ENCODE data around the gene NFATC2.
"Not testable (repeated sequence)": the region's sequence is repeated elsewhere in the genome, so short reads cannot be mapped to it uniquely, and the experiment has no call there.

The NFATC2 gene

DNA sequence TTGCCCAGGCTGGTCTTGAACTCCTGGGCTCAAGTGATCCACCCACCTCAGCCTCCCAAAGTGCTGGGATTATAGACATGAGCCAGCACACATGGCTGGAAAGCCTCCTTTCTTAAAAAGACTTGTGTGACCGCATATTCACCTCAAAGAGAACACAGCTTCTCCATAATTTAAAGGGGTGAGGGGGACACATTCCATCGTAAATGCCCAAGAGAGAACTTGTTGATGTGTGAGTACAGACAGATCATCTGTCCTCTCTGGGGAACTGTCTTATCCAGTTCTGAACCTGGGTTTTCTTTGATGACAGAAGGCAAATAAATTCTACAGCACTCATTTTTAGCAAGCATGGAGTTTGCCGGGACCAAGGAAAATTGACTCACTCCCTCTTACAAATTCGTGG is 47.2 kb downstream of the NFATC2 start:
- DNase-seq (ENCODE audit: low read depth in 2 of 2) = no peak

DNA sequence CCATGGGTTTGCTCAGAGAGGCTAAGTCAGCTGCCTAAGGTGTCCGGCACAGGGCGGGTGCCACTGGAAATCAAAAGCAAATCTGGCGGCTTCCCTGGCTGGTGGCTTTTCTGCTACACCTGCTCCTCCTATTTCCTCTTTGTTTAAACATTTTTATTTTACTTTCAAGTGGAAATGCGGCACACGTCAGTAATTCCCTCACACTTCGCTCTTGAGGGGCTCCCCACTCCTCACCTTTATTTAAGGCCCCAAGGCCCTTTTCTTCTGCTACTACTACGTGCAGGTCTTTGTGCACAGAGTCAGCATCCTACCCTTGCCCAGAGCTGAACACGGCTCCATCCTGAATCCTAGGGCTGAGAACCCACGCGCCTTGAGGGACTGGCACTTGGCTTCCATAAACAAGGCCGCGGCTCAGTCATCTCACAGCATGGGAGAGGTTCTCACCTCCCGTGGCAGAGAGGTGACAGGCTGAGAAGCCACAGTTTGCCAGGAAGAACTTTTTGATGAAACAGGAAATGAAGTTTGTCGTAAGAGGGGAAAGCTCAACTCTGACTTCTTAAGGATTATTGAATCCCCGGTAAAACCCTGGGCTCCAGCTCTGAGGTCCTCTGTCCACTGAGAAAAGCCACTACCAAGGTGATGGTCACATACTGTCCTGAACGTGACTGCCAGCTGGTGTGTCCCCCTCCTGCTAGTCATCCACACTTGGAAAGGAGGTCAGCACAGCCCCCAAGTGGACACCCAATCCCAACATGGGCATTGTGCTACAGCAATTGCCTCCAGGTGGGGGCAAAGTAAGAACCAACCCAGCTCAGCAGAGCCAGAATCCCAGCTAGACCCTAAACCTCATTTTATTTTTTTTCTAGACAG is 48.0 kb downstream of the NFATC2 start:
- DNase-seq (ENCODE audit: low read depth in 2 of 2) = no peak

DNA sequence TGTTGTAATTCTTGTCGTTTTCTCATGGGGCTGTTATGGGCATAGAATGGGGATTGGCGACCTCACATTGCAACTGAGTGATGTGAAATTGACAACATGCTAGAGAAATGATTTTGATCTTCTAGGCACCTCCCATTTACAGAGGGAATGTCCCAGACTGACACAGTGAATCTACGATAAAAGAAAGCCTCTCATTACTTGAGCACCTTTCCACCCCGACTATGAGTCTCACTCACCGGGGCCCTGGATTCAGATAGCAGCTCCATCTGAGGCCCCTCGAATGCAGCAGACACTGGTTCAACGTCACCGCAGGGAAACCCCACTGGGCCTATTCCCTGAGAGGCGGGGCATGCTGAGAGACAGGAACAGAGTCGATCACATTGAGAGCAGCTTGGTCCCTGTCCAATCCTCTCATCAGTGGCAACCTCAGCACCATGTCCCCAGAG is 49.1 kb downstream of the NFATC2 start:
- DNase-seq (ENCODE audit: low read depth in 2 of 2) = no peak

DNA sequence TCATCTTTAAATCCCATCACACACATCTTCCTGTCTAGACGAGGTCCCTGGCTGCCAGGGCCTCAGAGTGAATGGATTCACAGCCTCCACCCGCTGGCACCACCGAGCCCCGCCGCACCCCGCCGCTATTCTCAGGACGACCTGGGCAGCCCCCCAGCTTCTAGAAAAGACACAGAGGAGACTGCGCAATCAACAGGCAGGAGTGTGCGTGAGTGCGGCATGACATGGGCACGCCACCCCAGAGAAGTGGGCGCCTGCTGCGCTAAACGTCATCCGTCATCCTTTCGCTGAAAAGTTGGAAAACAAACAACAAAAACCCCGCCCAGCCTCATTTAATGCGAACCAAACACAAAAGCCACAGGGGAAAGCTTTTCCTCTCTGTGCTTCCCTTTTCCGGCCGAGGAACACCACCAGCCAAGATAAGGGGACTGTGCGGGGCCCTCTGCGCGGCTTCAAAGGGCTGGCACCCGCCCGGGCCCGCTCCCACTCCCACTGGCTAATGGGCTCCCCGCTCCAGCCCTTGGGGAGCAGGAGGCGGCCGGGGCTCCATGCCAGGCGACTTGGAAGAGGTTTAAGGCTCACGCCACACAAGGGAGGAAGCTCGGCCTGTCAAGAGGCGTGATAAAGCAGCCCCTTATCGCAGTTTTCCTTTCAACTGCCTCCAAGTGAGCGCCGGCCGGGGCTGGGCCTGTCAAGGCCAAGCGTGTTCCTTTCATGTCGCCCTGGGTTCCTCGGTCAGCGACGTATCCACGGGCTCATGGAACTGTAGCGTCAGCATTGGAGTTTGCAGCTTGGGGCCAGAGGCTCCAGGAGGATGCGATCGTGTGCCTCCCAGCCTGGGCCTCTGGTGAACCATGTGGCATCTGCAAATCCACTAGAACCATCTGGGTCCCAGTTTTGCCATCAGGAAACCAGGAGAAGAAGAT is 50.1 kb downstream of the NFATC2 start:
- no peak for DNase-seq (ENCODE audit: low read depth in 2 of 2)

DNA sequence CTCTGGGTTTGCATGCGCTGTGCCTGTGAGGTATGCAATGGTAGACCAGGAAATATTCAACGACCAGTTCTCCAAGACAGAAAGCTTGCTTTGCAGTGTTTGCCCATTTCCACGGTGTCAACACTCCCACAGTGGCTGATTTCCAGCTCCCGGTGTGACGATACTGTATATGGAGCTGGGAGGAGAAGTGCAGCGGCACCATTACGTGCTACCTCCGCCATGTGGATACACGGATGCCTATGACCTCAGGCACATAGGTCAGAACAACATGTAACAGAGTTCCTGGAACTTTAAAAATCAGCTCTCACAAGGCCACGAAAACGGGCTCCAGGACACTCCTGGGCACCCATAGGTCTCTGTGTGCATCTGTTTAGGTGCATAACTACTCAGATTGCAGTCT is 51.1 kb downstream of the NFATC2 start:
- no peak for DNase-seq (ENCODE audit: low read depth in 2 of 2)

DNA sequence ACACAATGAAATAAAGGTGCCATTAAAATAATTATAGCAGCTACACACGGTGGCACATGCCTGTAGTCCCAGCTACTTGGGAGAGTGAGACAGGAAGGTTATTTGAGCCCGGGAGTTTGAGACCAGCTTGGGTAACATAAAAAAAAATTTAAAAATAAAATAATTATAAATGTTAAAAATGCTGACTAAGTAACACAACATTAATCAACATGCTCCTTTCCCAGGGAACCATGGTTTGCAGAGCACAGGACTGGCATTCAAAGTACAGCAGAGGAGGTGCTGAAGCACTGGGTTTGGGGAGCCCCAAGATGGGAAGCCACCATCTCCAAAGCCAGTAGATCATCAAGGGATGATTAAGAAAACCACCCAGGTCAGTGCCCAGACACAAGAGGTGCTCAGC is 51.9 kb downstream of the NFATC2 start:
- no peak for DNase-seq (ENCODE audit: low read depth in 2 of 2)

DNA sequence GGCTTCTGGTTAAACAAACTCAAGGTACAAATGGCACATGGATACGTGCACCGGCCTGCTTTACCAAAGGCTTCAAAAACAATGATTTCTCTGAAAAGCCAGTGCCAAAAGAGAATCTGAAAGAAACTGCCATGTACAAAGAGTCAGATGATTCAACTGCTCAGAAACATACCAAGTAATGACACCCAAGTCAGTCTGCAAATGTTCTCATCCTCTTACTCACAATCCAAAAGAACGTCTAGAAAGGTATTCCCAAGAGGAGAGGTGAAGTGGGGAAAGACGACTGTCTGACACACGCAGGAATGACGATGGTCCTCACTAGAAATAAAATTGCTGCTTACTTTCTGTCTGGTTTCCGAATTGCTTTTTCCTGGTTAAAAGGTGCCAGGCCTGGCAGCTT is 52.9 kb downstream of the NFATC2 start:
- DNase-seq (ENCODE audit: low read depth in 2 of 2) = no peak

DNA sequence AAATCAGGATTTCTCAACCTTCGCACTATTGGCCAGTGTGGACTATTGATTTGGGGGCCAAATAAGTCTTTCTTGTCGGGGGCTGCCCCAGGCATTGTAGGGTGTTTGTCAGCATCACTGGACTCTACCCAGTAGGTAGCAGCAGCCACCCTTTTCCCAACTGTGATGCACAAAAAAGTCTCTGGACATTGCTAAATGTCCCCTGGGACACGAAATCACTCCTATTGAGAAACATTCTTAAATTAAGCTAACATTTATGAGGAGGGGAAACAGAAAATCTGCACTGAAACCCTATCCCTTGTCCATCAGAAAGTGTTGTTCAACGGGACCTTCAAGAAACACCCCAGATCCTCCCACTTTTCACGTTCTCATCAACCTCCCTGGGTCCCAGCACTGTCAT is 54.2 kb downstream of the NFATC2 start:
- no peak for DNase-seq (ENCODE audit: low read depth in 2 of 2)

DNA sequence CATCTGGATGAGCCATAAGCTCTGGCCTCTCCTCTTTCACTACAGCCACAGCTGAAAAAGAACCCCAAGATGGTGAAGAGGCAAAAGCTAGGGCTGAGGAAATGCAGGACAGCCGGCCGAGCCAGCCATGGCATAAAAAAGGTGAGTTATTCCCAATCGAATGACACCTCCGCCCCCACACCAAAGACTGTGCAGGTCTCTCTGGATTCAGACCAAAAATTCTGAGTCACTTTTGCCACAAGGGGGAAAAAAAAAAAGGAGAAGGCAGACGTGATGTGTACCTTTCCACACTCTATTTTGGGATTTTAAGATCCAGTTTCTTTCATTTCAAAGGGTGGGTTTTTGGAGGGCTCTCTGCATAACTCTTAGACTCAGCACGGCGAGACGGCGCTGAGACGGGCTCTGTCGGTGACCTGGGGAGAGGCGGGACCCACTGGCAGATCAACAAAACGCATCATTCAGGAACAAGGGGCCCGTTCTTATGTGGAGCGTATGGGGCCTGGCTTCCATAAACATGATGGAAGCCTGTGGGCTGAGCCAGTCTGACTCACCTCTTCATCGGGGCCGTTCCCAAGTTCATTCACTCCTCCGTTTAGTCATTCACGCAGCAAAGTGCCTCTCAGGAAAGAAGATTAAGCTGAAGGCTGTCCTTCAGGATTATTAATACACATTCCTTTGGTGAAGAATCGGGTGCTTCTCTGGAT is 54.8 kb downstream of the NFATC2 start:
- DNase-seq (ENCODE audit: low read depth in 2 of 2) = no peak

DNA sequence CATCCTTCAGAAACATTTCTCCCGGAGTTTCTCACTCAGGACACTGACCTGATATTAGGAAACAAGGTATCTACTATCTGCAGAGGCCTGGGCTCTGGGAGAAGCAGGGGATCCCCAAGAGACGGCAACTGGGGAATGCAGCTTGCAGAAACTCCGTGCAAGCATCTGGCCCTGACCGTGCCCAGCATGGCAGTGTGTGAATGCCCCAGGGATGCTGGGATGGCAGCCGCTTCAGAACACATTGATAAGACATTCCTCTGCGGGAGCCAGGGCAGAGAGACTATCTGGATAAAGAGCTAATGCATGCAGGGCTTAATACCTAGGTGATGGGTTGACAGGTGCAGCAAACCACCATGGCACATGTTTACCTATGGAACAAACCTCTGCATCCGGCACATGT is 55.4 kb downstream of the NFATC2 start:
- no peak for DNase-seq (ENCODE audit: low read depth in 2 of 2)

DNA sequence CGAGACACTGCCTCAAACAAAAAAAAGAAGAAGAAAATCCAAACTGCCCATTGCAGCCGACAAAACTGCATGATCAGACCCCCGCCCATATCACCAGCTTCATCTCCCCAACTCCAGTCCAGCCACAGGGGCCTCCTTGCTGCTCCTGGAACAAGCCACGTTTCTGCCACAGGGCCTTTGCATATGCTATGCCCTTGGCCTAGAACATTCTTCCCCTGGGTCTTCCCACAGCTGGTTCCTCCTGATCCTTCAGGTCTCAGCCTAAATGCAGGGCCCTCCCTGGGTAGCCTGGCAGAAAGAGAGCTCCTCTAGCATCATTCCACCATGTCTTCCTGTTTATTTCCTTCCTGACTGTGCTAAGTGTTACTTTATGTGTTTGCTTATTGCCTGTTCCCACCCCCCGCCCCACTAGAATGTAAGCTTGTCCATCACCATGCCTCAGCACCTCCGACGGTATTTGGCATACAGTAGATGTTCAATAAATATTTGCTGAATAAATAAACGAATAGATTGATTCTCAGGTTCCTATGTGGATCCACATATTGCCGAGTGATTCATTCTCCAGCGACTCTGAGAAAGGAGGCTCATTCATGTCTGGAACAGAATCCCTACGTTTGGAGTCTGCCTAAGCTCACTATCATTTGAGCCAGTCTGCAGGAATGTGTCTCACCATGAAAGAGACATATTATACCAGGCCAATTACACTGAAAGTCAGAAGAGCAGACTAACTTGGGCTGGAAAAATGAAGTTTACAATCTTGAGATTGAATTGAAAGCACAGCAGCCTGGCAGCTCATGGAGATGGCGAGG is 56.1 kb downstream of the NFATC2 start:
- DNase-seq (ENCODE audit: low read depth in 2 of 2) = no peak

DNA sequence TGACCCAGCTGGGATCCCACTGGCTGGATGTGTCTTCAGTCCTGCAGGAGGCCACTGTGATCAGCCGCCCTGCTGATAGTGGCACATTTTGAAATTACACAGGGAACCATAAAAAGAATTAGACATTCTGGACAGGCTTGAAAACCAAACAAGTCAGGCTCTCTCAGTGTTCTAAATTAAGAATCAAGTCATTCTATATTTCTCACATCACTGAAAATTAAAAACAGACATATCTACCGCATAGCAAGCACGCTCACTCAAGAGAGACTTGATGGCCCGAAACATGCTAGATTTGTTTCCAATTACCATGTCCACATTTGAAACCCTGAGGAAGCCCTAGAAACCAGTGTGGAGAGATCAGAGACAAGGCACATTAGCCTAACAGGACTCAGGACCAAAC is 57.7 kb downstream of the NFATC2 start:
- DNase-seq (ENCODE audit: low read depth in 2 of 2) = no peak

DNA sequence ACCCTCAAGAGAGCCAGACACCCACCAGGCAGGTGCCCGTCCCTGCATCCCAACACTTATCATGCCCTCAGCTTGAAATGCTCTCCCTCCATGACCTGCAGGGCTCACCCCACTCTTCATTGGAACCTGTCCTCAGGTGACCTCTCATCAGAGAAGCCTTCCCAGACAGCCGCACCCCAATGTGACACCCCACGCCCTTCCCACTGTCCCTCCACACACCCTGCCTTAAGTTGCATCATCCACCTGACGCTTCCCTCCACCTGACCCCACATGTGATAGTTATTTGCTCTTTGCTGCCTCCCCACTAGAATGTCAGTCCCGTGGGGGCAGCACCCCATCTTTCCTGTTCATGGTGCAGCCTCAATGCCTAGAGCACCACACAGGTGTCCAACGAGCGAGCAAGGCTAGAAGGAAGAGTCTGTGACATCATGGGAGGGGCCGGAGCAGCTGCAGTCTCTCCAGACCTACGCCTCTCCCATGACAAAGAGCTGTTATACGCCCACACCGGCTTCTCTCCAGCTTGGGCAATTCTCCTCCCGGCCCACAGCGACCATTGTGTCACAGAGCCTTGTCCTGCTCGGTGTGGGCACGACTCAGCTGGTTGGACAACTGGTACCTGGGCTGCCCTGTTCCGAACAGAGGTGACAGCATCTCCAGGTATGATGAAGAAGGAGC is 58.2 kb downstream of the NFATC2 start:
- no peak for DNase-seq (ENCODE audit: low read depth in 2 of 2)

DNA sequence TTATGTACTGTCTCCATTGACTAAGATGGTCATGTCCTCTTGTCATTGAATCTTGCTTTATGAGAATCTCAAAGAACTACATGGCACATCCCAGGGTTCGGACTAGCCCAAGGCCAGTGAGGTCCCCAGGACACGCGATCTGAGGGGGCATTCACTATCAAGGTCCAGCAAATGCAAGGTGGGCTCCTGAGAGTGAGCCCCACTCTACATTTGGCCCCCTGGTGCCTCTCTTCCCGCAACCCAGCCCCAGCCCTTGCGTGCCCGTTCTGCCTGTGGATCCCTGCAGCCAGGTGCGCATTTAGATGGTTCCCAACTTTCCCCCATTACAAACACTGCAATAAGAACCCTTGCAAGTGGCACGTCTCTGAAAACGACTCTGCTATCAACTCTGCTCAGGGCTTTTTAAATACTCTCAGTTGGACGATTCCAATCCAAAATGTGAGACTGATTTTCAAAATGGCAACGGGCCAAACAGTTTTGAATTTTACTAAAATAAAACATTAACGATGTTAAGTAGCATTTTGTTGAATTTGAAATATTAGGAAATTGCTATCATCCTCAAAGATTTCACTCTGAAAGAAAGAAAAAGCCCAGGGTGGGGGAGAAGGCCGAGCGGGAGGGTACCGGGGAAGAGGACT is 59.6 kb downstream of the NFATC2 start:
- DNase-seq (ENCODE audit: low read depth in 2 of 2) = no peak

DNA sequence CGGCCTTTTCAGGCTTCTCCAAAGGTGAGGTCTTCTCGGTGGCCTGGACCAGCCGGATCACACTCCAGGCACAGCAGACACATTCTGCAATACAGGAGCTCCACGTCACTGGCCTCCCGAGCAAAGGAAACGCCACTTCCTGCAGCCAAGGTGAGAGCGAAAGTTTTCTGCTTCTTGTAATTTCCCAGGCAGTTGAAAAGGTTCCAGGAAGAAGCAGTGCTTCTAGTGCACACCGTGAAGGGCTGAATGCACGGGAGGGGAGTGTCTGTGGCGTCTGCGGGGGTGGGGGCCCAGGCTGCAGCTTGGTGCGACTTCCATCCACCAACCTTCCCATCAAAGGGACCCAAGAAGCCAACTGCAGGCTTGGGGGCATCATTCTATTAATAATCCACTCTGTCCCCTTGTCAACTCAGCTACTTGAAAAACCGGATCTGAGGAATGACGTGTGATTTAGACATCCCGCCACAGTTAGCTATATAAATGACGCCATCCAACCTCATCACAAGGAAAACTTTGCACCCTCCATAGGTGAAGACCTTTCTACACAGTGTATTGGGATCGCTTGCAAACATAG is 61.1 kb downstream of the NFATC2 start:
- peak in 1 of 2 donors; percentile 27 for DNase-seq (ENCODE audit: low read depth in 2 of 2)

DNA sequence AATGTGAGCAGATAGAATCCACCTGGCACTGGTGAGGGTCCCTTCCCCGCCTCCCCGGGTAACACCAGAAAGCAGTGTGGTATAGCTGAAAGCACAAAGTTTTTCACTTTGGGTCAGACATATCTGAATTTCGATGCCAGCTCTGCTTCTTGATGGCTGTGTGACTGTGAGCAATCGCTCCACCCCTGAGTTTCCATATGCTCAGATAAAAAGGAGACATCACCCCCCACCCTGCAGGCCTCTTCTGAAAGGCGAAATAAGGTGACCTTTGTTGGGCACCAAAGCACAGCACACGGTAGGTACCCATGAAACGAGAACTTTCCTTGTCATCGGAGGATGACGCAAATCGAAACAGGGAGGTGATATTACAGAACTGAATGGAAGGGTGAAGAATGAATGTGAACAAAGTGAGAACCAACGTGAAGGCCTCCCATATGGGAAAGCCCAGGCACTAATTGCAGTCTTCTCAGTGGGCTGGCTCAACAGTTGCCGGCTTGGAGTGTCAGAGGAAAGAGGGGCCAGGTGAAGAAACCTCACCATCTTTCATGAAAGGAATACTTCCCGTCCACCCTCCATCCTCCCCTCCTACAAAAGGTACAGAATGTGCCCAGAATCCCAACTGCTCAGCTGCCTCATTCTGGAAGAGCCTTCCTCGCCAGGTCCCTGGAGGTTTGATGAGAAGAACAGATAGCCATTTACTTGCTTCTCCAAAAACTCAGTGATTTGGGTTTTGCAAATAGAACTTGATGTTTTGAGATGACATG is 61.8 kb downstream of the NFATC2 start:
- DNase-seq (ENCODE audit: low read depth in 2 of 2) = peak in 1 of 2 donors; percentile 28

DNA sequence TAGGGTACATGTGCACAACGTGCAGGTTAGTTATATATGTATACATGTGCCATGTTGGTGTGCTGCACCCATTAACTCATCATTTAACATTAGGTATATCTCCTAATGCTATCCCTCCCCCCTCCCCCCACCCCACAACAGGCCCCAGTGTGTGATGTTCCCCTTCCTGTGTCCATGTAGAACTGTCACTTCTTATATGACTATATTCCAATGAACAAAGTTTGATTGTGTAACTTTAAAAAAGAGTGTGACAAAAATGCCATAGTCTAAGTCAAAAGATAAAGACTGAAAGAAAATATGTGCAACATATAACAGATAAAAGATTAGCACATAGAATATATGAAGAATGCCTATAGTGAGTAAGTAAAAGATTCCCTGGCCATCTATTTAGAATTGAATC is 66.4 kb downstream of the NFATC2 start:
- DNase-seq (ENCODE audit: low read depth in 2 of 2) = not testable (repeated sequence)

DNA sequence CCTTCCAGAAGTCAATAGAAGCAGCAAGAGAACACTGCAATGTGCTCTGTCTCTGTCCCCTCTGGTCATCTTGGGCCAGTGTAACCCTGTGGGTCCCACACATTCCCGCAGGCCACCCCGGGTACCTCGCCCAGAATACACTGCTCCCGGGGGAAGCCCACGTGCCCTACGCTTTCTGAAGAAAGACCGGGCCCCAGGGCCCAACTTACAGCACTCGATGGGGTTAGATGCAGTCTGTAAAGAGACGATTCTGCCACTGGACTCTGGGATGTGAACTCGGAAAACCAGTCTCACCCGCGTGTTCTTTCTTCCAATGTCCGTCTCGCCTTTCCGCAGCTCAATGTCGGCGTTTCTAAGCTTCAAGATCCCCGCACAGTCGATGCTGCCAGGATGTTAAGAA is 68.7 kb downstream of the NFATC2 start:
- no peak for DNase-seq (ENCODE audit: low read depth in 2 of 2)

DNA sequence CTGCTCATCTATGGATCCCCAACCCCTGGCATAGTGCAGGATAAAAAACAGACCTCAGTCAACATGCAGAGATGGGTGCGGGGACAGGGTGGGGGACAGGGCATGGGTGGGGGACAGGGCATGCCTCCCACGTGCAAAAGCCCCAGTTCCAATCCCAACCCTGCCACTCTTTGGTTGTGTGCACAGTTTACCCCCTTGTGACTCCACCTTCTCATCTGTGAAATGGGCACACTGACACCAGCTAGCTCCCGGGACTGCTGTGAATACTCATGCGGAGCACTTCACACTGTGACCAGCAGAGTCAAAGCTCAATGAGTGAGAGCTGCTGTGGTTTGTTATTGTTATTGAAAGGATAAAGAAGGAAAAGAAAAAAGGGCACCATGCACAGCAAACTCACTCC is 69.3 kb downstream of the NFATC2 start:
- no peak for DNase-seq (ENCODE audit: low read depth in 2 of 2)
